Cerebellar nuclear complex (tissue), 1 donor: ENCODE results near the gene ARHGAP45.
A peak's percentile ranks its signal among the peaks of the same experiment; 100 is the strongest.
"Not testable (repeated sequence)": the region's sequence is repeated elsewhere in the genome, so short reads cannot be mapped to it uniquely, and the experiment has no call there.

ENCODE experiments used
- DNase-seq, 2 experiments: peaks; one replicate each; lab custom pipeline; 2025; lab: John Stamatoyannopoulos, UW

ARHGAP45 gene

GRCh38 chr19:1066748-1067340 is at the start of gene ARHGAP45:
ARHGAP45 (plus strand) TSS chr19:1067167; CDS start chr19:1067406, 239 bp downstream.
- DNase-seq = no peak

- DNase-seq = no peak
Observed at GRCh38 chr19:1017906-1018305, 49.1 kb upstream of the ARHGAP45 start.

GRCh38 chr19:1018393-1018792 is 48.6 kb upstream of the ARHGAP45 start:
- no peak for DNase-seq

- DNase-seq = no peak
Observed at GRCh38 chr19:1018932-1019615, 47.9 kb upstream of the ARHGAP45 start.

GRCh38 chr19:1019616-1019961 is 47.4 kb upstream of the ARHGAP45 start:
- DNase-seq = no peak

GRCh38 chr19:1019980-1020867 is 46.7 kb upstream of the ARHGAP45 start:
- DNase-seq = no peak

GRCh38 chr19:1020868-1021425 is 46.0 kb upstream of the ARHGAP45 start, which contains the start of gene TMEM259:
TMEM259 (minus strand) TSS chr19:1021123; CDS start chr19:1020996, 127 bp downstream.
- peak; percentile 45 to 82 for DNase-seq

- not testable (repeated sequence) for DNase-seq
Observed at GRCh38 chr19:1023883-1024188, 43.1 kb upstream of the ARHGAP45 start.

GRCh38 chr19:1025080-1025479 is 41.9 kb upstream of the ARHGAP45 start:
- not testable (repeated sequence) for DNase-seq

GRCh38 chr19:1025960-1026782 is 40.8 kb upstream of the ARHGAP45 start, which contains the start of gene CNN2:
CNN2 (plus strand) TSS chr19:1026608; CDS start chr19:1026662, 54 bp downstream.
- no peak for DNase-seq

GRCh38 chr19:1026783-1027649 is 40.0 kb upstream of the ARHGAP45 start:
- DNase-seq = no peak

GRCh38 chr19:1027650-1028061 is 39.3 kb upstream of the ARHGAP45 start:
- no peak for DNase-seq

- no peak for DNase-seq
Observed at GRCh38 chr19:1028062-1028926, 38.7 kb upstream of the ARHGAP45 start.

- DNase-seq = no peak
Observed at GRCh38 chr19:1032264-1032867, 34.6 kb upstream of the ARHGAP45 start.

- no peak for DNase-seq
Observed at GRCh38 chr19:1035998-1036621, 30.9 kb upstream of the ARHGAP45 start.

GRCh38 chr19:1037621-1038064 is 29.3 kb upstream of the ARHGAP45 start:
- no peak for DNase-seq

- no peak for DNase-seq
Observed at GRCh38 chr19:1038978-1039645, 27.9 kb upstream of the ARHGAP45 start.
